Measurements from ENCODE around the gene GPR85. TPM values are rescaled to one million over a fixed set of nuclear protein-coding genes. Genes with fewer than 3 reads are reported as not detected.

The GPR85 gene
- total RNA-seq, 2 experiments from 2014 or later = not detected

- no peaks in the 10 kb centered on the region for H3K9me2 ChIP-seq (ENCODE audit: insufficient read depth, low read length)
- ChIA-PET POLR2A (interaction anchor here (0.7 kb wide), 1 partner anchor 12 kb away, joined by 3 read pairs; no protein-coding TSS in a partner anchor), CTCF (ENCODE audit: unreplicated experiment) (no interaction called here)
- no peak overlapping the region for H3K4me2 ChIP-seq (ENCODE audit: low read length)
- TF ChIP-seq CTCF (conservative IDR thresholded peaks at IDR 0.05; ENCODE audit: low read length) = no peak
- no peak for TF ChIP-seq EZH2phosphoT487 (IDR thresholded peaks at IDR 0.05; ENCODE audit: borderline replicate concordance, low read depth, low read length)
- no peaks in the 10 kb centered on the region for H3K79me2 ChIP-seq (ENCODE audit: insufficient read depth, low read depth, low read length)
- H2AFZ ChIP-seq (ENCODE audit: low read length) = no peak overlapping the region
- no peaks in the 10 kb centered on the region for H4K20me1 ChIP-seq (ENCODE audit: insufficient read depth, low read length)
- no peak overlapping the region for H3K27ac ChIP-seq (ENCODE audit: low read depth, low read length, poor library complexity, severe bottlenecking)
- BruUV-seq (replicated peaks) = no TSS peak
- H3K4me3 ChIP-seq (ENCODE audit: low read depth, low read length, poor library complexity, severe bottlenecking) = no peak overlapping the region
- no peaks in the 10 kb centered on the region for H3K36me3 ChIP-seq (ENCODE audit: insufficient read depth, low read length)
- no peaks in the 10 kb centered on the region for H3K9me3 ChIP-seq (ENCODE audit: low read length)
- DNase-seq (ENCODE audit: low spot score) = no peak
- no peaks in the 10 kb centered on the region for H3K4me1 ChIP-seq (ENCODE audit: insufficient read depth, low read length, poor library complexity, severe bottlenecking)
- intact Hi-C loops (cut with micrococcal nuclease; ENCODE audit: unreplicated experiment) = no loop called here
Observed at GRCh38 chr7:113083132-113083815, 3.4 kb downstream of the GPR85 start.

- DNase-seq (ENCODE audit: low spot score) = no peak
- intact Hi-C loops (cut with micrococcal nuclease; ENCODE audit: unreplicated experiment) = no loop called here
- H3K9me2 ChIP-seq (ENCODE audit: insufficient read depth, low read length) = no peaks in the 10 kb centered on the region
- BruUV-seq (replicated peaks) = no TSS peak
- no peak overlapping the region for H3K27ac ChIP-seq (ENCODE audit: low read depth, low read length, poor library complexity, severe bottlenecking)
- CTCF ChIA-PET (ENCODE audit: unreplicated experiment) = no interaction called here
- H3K4me1 ChIP-seq (ENCODE audit: insufficient read depth, low read length, poor library complexity, severe bottlenecking) = no peaks in the 10 kb centered on the region
- no peaks in the 10 kb centered on the region for H3K36me3 ChIP-seq (ENCODE audit: insufficient read depth, low read length)
- H3K9me3 ChIP-seq (ENCODE audit: low read length) = no peaks in the 10 kb centered on the region
- no peaks in the 10 kb centered on the region for H3K79me2 ChIP-seq (ENCODE audit: insufficient read depth, low read depth, low read length)
- TF ChIP-seq CTCF (conservative IDR thresholded peaks at IDR 0.05; ENCODE audit: low read length) (no peak), EZH2phosphoT487 (IDR thresholded peaks at IDR 0.05; ENCODE audit: borderline replicate concordance, low read depth, low read length) (no peak)
- H3K4me3 ChIP-seq (ENCODE audit: low read depth, low read length, poor library complexity, severe bottlenecking) = no peak overlapping the region
- POLR2A ChIA-PET = interaction anchor here (0.6 to 2.0 kb wide), 6 partner anchors 10 to 279 kb away, joined by 3 to 7 read pairs (median 4); no protein-coding TSS in a partner anchor
- no peaks in the 10 kb centered on the region for H4K20me1 ChIP-seq (ENCODE audit: insufficient read depth, low read length)
- H2AFZ ChIP-seq (ENCODE audit: low read length) = no peak overlapping the region
- no peak overlapping the region for H3K4me2 ChIP-seq (ENCODE audit: low read length)
Observed at GRCh38 chr7:113078331-113078730, 8.3 kb downstream of the GPR85 start.

GRCh38 chr7:113076703-113077102 lies 9.9 kb downstream of the GPR85 start:
- no peak overlapping the region for H3K4me2 ChIP-seq (ENCODE audit: low read length)
- H4K20me1 ChIP-seq (ENCODE audit: insufficient read depth, low read length) = no peaks in the 10 kb centered on the region
- no peaks in the 10 kb centered on the region for H3K79me2 ChIP-seq (ENCODE audit: insufficient read depth, low read depth, low read length)
- H3K4me3 ChIP-seq (ENCODE audit: low read depth, low read length, poor library complexity, severe bottlenecking) = no peak overlapping the region
- POLR2A ChIA-PET = interaction anchor here (1.6 to 2.2 kb wide), 3 partner anchors 11 to 20 kb away, joined by 3 to 7 read pairs (median 7); no protein-coding TSS in a partner anchor
- H3K27ac ChIP-seq (ENCODE audit: low read depth, low read length, poor library complexity, severe bottlenecking) = no peak overlapping the region
- intact Hi-C loops (cut with micrococcal nuclease; ENCODE audit: unreplicated experiment) = no loop called here
- no peaks in the 10 kb centered on the region for H3K36me3 ChIP-seq (ENCODE audit: insufficient read depth, low read length)
- TF ChIP-seq CTCF (conservative IDR thresholded peaks at IDR 0.05; ENCODE audit: low read length) (no peak), EZH2phosphoT487 (IDR thresholded peaks at IDR 0.05; ENCODE audit: borderline replicate concordance, low read depth, low read length) (no peak)
- no peak for DNase-seq (ENCODE audit: low spot score)
- CTCF ChIA-PET (ENCODE audit: unreplicated experiment) = no interaction called here
- H3K4me1 ChIP-seq (ENCODE audit: insufficient read depth, low read length, poor library complexity, severe bottlenecking) = no peaks in the 10 kb centered on the region
- no peaks in the 10 kb centered on the region for H3K9me2 ChIP-seq (ENCODE audit: insufficient read depth, low read length)
- H2AFZ ChIP-seq (ENCODE audit: low read length) = no peak overlapping the region
- H3K9me3 ChIP-seq (ENCODE audit: low read length) = no peaks in the 10 kb centered on the region
- BruUV-seq (replicated peaks) = no TSS peak
